ENCODE measurements around the gene CDC20. TPM values are rescaled to one million over a fixed set of nuclear protein-coding genes. Genes with fewer than 3 reads are reported as not detected.

Gene CDC20
- total and polyA plus RNA-seq, 2 of the 8 experiments (the other 6 are each of a cell fraction or from before 2014, with no cell fraction given): 214 to 221 TPM

GRCh38 chr1:43367904-43368645 lies 9.3 kb downstream of the CDC20 start, which contains the start of gene ELOVL1 (continued):
- TF ChIP-seq PHF8 (conservative IDR thresholded peaks at IDR 0.05; ENCODE audit: low read depth, low read length) (peak; percentile 65; the same call in 1 of the 2 replicates), TAF7 (optimal IDR thresholded peaks at IDR 0.05; ENCODE audit: borderline replicate concordance, low read depth, low read length) (peak; percentile 51), RXRA (IDR thresholded peaks at IDR 0.05; ENCODE audit: insufficient read depth, low read depth, low read length) (no peak), MAFK (IDR thresholded peaks at IDR 0.05; ENCODE audit: low read depth, low read length) (no peak), TBP (IDR thresholded peaks at IDR 0.05; ENCODE audit: low read depth, low read length) (peak; percentile 73), BRCA1 (IDR thresholded peaks at IDR 0.05; ENCODE audit: low read depth, low read length) (no peak), BCL11A (IDR thresholded peaks at IDR 0.05; ENCODE audit: low read depth in 2 of 2, low read length in 2 of 2) (no peak), SP4 (IDR thresholded peaks at IDR 0.05; ENCODE audit: low read length) (no peak), GABPA (IDR thresholded peaks at IDR 0.05; ENCODE audit: borderline replicate concordance, insufficient read depth, low read length) (no peak), USF2 (IDR thresholded peaks at IDR 0.05; ENCODE audit: low read length) (no peak)
- TF ChIP-seq, protein P1, sequence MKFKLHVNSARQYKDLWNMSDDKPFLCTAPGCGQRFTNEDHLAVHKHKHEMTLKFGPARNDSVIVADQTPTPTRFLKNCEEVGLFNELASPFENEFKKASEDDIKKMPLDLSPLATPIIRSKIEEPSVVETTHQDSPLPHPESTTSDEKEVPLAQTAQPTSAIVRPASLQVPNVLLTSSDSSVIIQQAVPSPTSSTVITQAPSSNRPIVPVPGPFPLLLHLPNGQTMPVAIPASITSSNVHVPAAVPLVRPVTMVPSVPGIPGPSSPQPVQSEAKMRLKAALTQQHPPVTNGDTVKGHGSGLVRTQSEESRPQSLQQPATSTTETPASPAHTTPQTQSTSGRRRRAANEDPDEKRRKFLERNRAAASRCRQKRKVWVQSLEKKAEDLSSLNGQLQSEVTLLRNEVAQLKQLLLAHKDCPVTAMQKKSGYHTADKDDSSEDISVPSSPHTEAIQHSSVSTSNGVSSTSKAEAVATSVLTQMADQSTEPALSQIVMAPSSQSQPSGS (IDR thresholded peaks at IDR 0.05; ENCODE audit: low read length): no peak

Data from H1 (cell line).